Ishikawa (cell line): ENCODE results near the gene TAS2R30.

Source experiments
- CEBPB ChIP-seq: IDR thresholded peaks from 2 replicates; pipeline ENCODE4 v1.6.1; 2012
- CREB1 ChIP-seq: IDR thresholded peaks from 2 replicates; pipeline ENCODE4 v1.6.1; 2012; ENCODE audit warnings: low read depth
- EP300 ChIP-seq: IDR thresholded peaks from 2 replicates; pipeline ENCODE4 v1.6.1; 2012; ENCODE audit warnings: borderline replicate concordance
- FOXM1 ChIP-seq: IDR thresholded peaks from 2 replicates; pipeline ENCODE4 v1.6.1; 2012; ENCODE audit warnings: low read depth, borderline replicate concordance
- REST ChIP-seq: IDR thresholded peaks from 2 replicates; pipeline ENCODE4 v1.6.1; 2012; ENCODE audit warnings: low read depth, mild to moderate bottlenecking
- TAF1 ChIP-seq: IDR thresholded peaks from 2 replicates; pipeline ENCODE4 v1.6.1; 2012; ENCODE audit warnings: low read depth, mild to moderate bottlenecking
- TCF12 ChIP-seq: IDR thresholded peaks from 2 replicates; pipeline ENCODE4 v1.6.1; 2012; ENCODE audit warnings: low read depth
- YY1 ChIP-seq: IDR thresholded peaks from 2 replicates; pipeline ENCODE4 v1.6.1; 2012; ENCODE audit warnings: low read depth
- ZBTB7A ChIP-seq: IDR thresholded peaks from 2 replicates; pipeline ENCODE4 v1.6.1; 2012; ENCODE audit warnings: low read depth

GRCh38 chr12:11144297-11144696 lies 9.9 kb upstream of the TAS2R30 start:
- no peak for TF ChIP-seq REST
- no peak for TF ChIP-seq CEBPB
- TF ChIP-seq TCF12, result no peak
- no peak for TF ChIP-seq CREB1
- no peak for TF ChIP-seq YY1
- no peak for TF ChIP-seq EP300
- TF ChIP-seq TAF1, result no peak
- no peak for TF ChIP-seq ZBTB7A
- no peak for TF ChIP-seq FOXM1
